H9 (cell line): ENCODE data around the gene HUS1B. TPM values are rescaled to one million over a fixed set of nuclear protein-coding genes. Genes with fewer than 3 reads are reported as not detected.

Source experiments
- DNase-seq: peaks from one replicate; pipeline ENCODE4 v3.0.0-alpha.2; 2017
- H2AFZ ChIP-seq: one replicate; pipeline ENCODE4 v1.6.1; 2013; ENCODE audit warnings: mild to moderate bottlenecking, low read length, control low read depth, moderate library complexity
- H2AK5ac ChIP-seq: 2 replicates; pipeline ENCODE4 v1.6.1; 2013; ENCODE audit warnings: low read length, control low read depth, mixed read lengths; ENCODE audit not compliant: insufficient read length
- H2BK120ac ChIP-seq: one replicate; pipeline ENCODE4 v1.6.1; 2013; ENCODE audit warnings: low read depth, mild to moderate bottlenecking, low read length, control low read depth, inconsistent platforms; ENCODE audit not compliant: poor library complexity, severe bottlenecking
- H2BK12ac ChIP-seq: 2 replicates; pipeline ENCODE4 v1.6.1; 2013; ENCODE audit warnings: low read length, control low read depth, mixed read lengths, low read depth; ENCODE audit not compliant: insufficient read length
- H2BK15ac ChIP-seq: 2 replicates; pipeline ENCODE4 v1.6.1; 2013; ENCODE audit warnings: low read depth, low read length, control low read depth
- H2BK20ac ChIP-seq: one replicate; pipeline ENCODE4 v1.6.1; 2013; ENCODE audit warnings: low read depth, mild to moderate bottlenecking, low read length, control low read depth, inconsistent platforms; ENCODE audit not compliant: poor library complexity, severe bottlenecking
- H2BK5ac ChIP-seq: 2 replicates; pipeline ENCODE4 v1.6.1; 2013; ENCODE audit warnings: low read length, control low read depth, mixed read lengths; ENCODE audit not compliant: insufficient read length
- H3K14ac ChIP-seq: 2 replicates; pipeline ENCODE4 v1.6.1; 2013; ENCODE audit warnings: low read length, control low read depth; ENCODE audit not compliant: insufficient read depth
- H3K18ac ChIP-seq: 2 replicates; pipeline ENCODE4 v1.6.1; 2013; ENCODE audit warnings: low read depth, mild to moderate bottlenecking, mixed read lengths, low read length, control low read depth; ENCODE audit not compliant: insufficient read length
- H3K23ac ChIP-seq: 2 replicates; pipeline ENCODE4 v1.6.1; 2013; ENCODE audit warnings: low read length, control low read depth, mixed read lengths, low read depth; ENCODE audit not compliant: insufficient read length
- H3K23me2 ChIP-seq: 2 replicates; pipeline ENCODE4 v1.6.1; 2013; ENCODE audit warnings: low read depth, mild to moderate bottlenecking, mixed read lengths, low read length, control low read depth; ENCODE audit not compliant: insufficient read length, poor library complexity, severe bottlenecking
- H3K27ac ChIP-seq: 2 replicates; pipeline ENCODE4 v1.5.1; 2013; ENCODE audit warnings: low read length, control low read depth, mixed read lengths, low read depth; ENCODE audit not compliant: insufficient read length
- H3K27me3 ChIP-seq: 2 replicates; pipeline ENCODE4 v1.6.1; 2013; ENCODE audit warnings: low read length, control low read depth, inconsistent platforms; ENCODE audit not compliant: insufficient read depth
- H3K4ac ChIP-seq: 2 replicates; pipeline ENCODE4 v1.6.1; 2013; ENCODE audit warnings: low read depth, mild to moderate bottlenecking, control low read depth, inconsistent platforms, low read length, moderate library complexity
- H3K4me1 ChIP-seq: 2 replicates; pipeline ENCODE4 v1.6.1; 2013; ENCODE audit warnings: low read length, control low read depth, inconsistent platforms; ENCODE audit not compliant: insufficient read depth
- H3K4me2 ChIP-seq: 2 replicates; pipeline ENCODE4 v1.6.1; 2013; ENCODE audit warnings: low read length, control low read depth, mixed read lengths; ENCODE audit not compliant: insufficient read length, insufficient read depth
- H3K56ac ChIP-seq: 2 replicates; pipeline ENCODE4 v1.6.1; 2013; ENCODE audit warnings: low read depth, mild to moderate bottlenecking, mixed read lengths, low read length, control low read depth; ENCODE audit not compliant: insufficient read length
- H3K79me1 ChIP-seq: 2 replicates; pipeline ENCODE4 v1.6.1; 2013; ENCODE audit warnings: low read depth, mild to moderate bottlenecking, moderate library complexity, low read length, control low read depth, inconsistent platforms; ENCODE audit not compliant: insufficient read depth, poor library complexity, severe bottlenecking
- H3K79me2 ChIP-seq: 2 replicates; pipeline ENCODE4 v1.6.1; 2013; ENCODE audit warnings: low read length, control low read depth, inconsistent platforms; ENCODE audit not compliant: insufficient read depth
- H3K9ac ChIP-seq: 2 replicates; pipeline ENCODE4 v1.6.1; 2013; ENCODE audit warnings: low read length, control low read depth, mixed read lengths; ENCODE audit not compliant: insufficient read length; ENCODE audit errors: extremely low read depth
- H3K9me3 ChIP-seq: one replicate; pipeline ENCODE4 v1.6.1; 2013; ENCODE audit warnings: low read depth, low read length, inconsistent platforms; ENCODE audit not compliant: control insufficient read depth
- H3T11ph ChIP-seq: one replicate; pipeline ENCODE4 v1.6.1; 2013; ENCODE audit warnings: mild to moderate bottlenecking, low read length, control low read depth, inconsistent platforms
- H4K20me1 ChIP-seq: one replicate; pipeline ENCODE4 v1.6.1; 2013; ENCODE audit not compliant: control insufficient read depth, insufficient read length, insufficient read depth
- H4K5ac ChIP-seq: 2 replicates; pipeline ENCODE4 v1.6.1; 2013; ENCODE audit warnings: low read depth, mild to moderate bottlenecking, mixed read lengths, low read length, control low read depth; ENCODE audit not compliant: insufficient read length
- H4K8ac ChIP-seq: replicated peaks from 2 replicates; pipeline ENCODE4 v1.6.1; 2013; ENCODE audit warnings: low read length, control low read depth, mixed read lengths, low read depth; ENCODE audit not compliant: insufficient read length
- H4K91ac ChIP-seq: 2 replicates; pipeline ENCODE4 v1.6.1; 2013; ENCODE audit warnings: low read depth, mild to moderate bottlenecking, moderate library complexity, mixed read lengths, low read length, control low read depth; ENCODE audit not compliant: insufficient read length
- H3K27ac Mint-ChIP-seq, 3 experiments: 2 replicates in 2 of 3; 3 replicates in 1 of 3; pipeline ENCODE4 v1.8.0; 2020 to 2021; ENCODE audit warnings: mixed read lengths in 3 of 3, mild to moderate bottlenecking in 1 of 3, moderate library complexity in 1 of 3
- H3K27me3 Mint-ChIP-seq: 2 replicates; pipeline ENCODE4 v1.8.0; 2021; ENCODE audit warnings: low read depth, mild to moderate bottlenecking, moderate library complexity, mixed read lengths
- H3K36me3 Mint-ChIP-seq, 3 experiments: 2 replicates in 2 of 3; 3 replicates in 1 of 3; pipeline ENCODE4 v1.8.0; 2020 to 2021; ENCODE audit warnings: low read depth in 3 of 3, mixed read lengths in 3 of 3; ENCODE audit not compliant: insufficient read depth in 1 of 3
- H3K4me1 Mint-ChIP-seq, 2 experiments: 2 replicates each; pipeline ENCODE4 v1.8.0; 2020; ENCODE audit warnings: mixed read lengths in 2 of 2
- H3K4me3 Mint-ChIP-seq, 2 experiments: 2 replicates in 1 of 2; 3 replicates in 1 of 2; pipeline ENCODE4 v1.8.0; 2020 to 2021; ENCODE audit warnings: mild to moderate bottlenecking in 2 of 2, mixed read lengths in 2 of 2, moderate library complexity in 1 of 2
- H3K9me3 Mint-ChIP-seq, 2 experiments: 2 replicates in 1 of 2; 3 replicates in 1 of 2; pipeline ENCODE4 v1.8.0; 2020; ENCODE audit warnings: mild to moderate bottlenecking in 2 of 2, mixed read lengths in 2 of 2, moderate library complexity in 1 of 2
- WGBS: extraction: QIAGEN DNeasy Blood & Tissue Kit; methylation state at CpG from one replicate; pipeline ENCODE4 v1.1.7; 2013; ENCODE audit warnings: missing lambda C conversion rate, low lambda C conversion rate, mixed read lengths; ENCODE audit not compliant: insufficient read length; ENCODE audit errors: extremely low coverage; 5-methylcytosine and 5-hydroxymethylcytosine counted together
- total RNA-seq: library from RNA; stranded (reverse); gene quantifications from 2 replicates; pipeline ENCODE4 v1.2.1, GENCODE V29; 2021
- TF ChIP-seq, protein P1 (sequence below): fragments of 200-600 bp; sonication (generic); conservative IDR thresholded peaks from 3 replicates; pipeline ENCODE4 v1.8.0; 2021; ENCODE audit warnings: antibody characterized with exemption, mild to moderate bottlenecking

The HUS1B gene
- total RNA-seq, 1 experiment from 2014 or later: 0.96 TPM

DNA sequence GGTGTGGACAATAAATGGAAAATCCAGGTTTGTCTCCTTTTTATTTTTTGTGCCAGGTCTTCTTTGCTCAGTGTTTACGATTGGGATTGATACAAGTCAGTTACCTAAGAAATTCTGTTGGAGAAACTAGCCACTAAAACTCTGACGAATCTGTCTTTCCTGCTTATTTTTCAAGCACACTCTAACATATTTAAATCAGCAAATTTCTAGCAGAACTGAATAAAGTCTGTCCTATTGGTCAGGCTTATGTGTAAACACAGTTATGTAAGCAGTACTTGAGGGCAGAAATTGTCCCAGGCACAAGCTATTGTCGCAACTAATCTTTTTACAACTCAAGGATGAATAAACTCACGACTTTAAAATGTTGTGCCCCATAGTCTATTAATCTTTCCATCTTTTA, 48.1 kb upstream of the HUS1B start:
- no peak overlapping the region for H3K27ac ChIP-seq
- H3K27ac Mint-ChIP-seq: no peak overlapping the region
- H2AK5ac ChIP-seq: no peak overlapping the region
- H3K56ac ChIP-seq: no peak overlapping the region
- H4K5ac ChIP-seq: no peak overlapping the region
- peaks cover 30 to 55% of the 10 kb centered on the region in 2 experiments for H3K4me1 Mint-ChIP-seq
- H4K91ac ChIP-seq: no peak overlapping the region
- no peaks in the 10 kb centered on the region for H3K9me3 ChIP-seq
- H3K79me1 ChIP-seq: no peaks in the 10 kb centered on the region
- no peaks in the 10 kb centered on the region for H3K23me2 ChIP-seq
- H4K8ac ChIP-seq: no peak overlapping the region
- peaks cover 3% of the 10 kb centered on the region for H3K27me3 Mint-ChIP-seq
- H3K79me2 ChIP-seq: no peaks in the 10 kb centered on the region
- H3K4me1 ChIP-seq: peaks cover 8% of the 10 kb centered on the region
- H2BK5ac ChIP-seq: no peak overlapping the region
- H3K36me3 Mint-ChIP-seq: no peaks in the 10 kb centered on the region
- no peak overlapping the region for H3K18ac ChIP-seq
- H2BK12ac ChIP-seq: no peak overlapping the region
- H3K4ac ChIP-seq: no peak overlapping the region
- no peak overlapping the region for H2BK120ac ChIP-seq
- no peak overlapping the region for H3K23ac ChIP-seq
- H3K14ac ChIP-seq: no peak overlapping the region
- H2AFZ ChIP-seq: no peak overlapping the region
- no peaks in the 10 kb centered on the region; a peak in 1 of 5 replicates for H3K9me3 Mint-ChIP-seq
- no peak overlapping the region for H3T11ph ChIP-seq
- DNase-seq: no peak
- TF ChIP-seq, protein P1, sequence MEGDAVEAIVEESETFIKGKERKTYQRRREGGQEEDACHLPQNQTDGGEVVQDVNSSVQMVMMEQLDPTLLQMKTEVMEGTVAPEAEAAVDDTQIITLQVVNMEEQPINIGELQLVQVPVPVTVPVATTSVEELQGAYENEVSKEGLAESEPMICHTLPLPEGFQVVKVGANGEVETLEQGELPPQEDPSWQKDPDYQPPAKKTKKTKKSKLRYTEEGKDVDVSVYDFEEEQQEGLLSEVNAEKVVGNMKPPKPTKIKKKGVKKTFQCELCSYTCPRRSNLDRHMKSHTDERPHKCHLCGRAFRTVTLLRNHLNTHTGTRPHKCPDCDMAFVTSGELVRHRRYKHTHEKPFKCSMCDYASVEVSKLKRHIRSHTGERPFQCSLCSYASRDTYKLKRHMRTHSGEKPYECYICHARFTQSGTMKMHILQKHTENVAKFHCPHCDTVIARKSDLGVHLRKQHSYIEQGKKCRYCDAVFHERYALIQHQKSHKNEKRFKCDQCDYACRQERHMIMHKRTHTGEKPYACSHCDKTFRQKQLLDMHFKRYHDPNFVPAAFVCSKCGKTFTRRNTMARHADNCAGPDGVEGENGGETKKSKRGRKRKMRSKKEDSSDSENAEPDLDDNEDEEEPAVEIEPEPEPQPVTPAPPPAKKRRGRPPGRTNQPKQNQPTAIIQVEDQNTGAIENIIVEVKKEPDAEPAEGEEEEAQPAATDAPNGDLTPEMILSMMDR: no peak
- no peaks in the 10 kb centered on the region for H3K27me3 ChIP-seq
- no peaks in the 10 kb centered on the region for H4K20me1 ChIP-seq
- no peak overlapping the region for H3K4me3 Mint-ChIP-seq
- WGBS: no CpG with 5 or more reads among the region's 4 CpGs
- no peak overlapping the region for H3K4me2 ChIP-seq
- no peak overlapping the region for H3K9ac ChIP-seq
- no peak overlapping the region for H2BK15ac ChIP-seq
- no peak overlapping the region for H2BK20ac ChIP-seq
